Measurements from ENCODE around the gene EIF4G3. TPM values are rescaled to one million over a fixed set of nuclear protein-coding genes. Genes with fewer than 3 reads are reported as not detected.

EIF4G3 gene
- total and polyA plus RNA-seq, 9 of the 15 experiments (the other 6 are each of a cell fraction or from before 2014, with no cell fraction given) = 6.7 to 40.5 (median 32.1) TPM

- TF ChIP-seq E2F6 (IDR thresholded peaks at IDR 0.05; ENCODE audit: borderline replicate concordance in 1 of 2, extremely low read depth in 1 of 2, insufficient read depth in 1 of 2, insufficient read length in 1 of 2, low read depth in 1 of 2, low read length in 1 of 2, poor library complexity in 1 of 2, severe bottlenecking in 1 of 2) (peak; percentile 96 to 97), PRMT5 (CRISPR knock-in tag; IDR thresholded peaks at IDR 0.05) (no peak), PRPF4 (IDR thresholded peaks at IDR 0.05; ENCODE audit: insufficient read depth, low read depth, low read length, poor library complexity, severe bottlenecking) (no peak), ETV1 (tag; conservative IDR thresholded peaks at IDR 0.05; ENCODE audit: low read depth) (0 out of 2 replicates have a peak, but pooled peaks have one; percentile 35), FIP1L1 (IDR thresholded peaks at IDR 0.05; ENCODE audit: low read depth, low read length, poor library complexity, severe bottlenecking) (no peak), MAFF (IDR thresholded peaks at IDR 0.05; ENCODE audit: low read length) (no peak), DMBX1 (CRISPR knock-in tag; IDR thresholded peaks at IDR 0.05; ENCODE audit: borderline replicate concordance) (peak; percentile 52; the same call in 1 of the 2 replicates), RCOR1 (IDR thresholded peaks at IDR 0.05; ENCODE audit: borderline replicate concordance in 1 of 2, low read depth in 2 of 2, low read length in 2 of 2) (peak in 1 of 2 experiments; percentile 67; a peak in 2 of 4 replicates), ASH1L (IDR thresholded peaks at IDR 0.05; ENCODE audit: borderline replicate concordance, low read depth, partially characterized antibody) (no peak), HMG20A (CRISPR knock-in tag; conservative IDR thresholded peaks at IDR 0.05) (no peak), RBM17 (IDR thresholded peaks at IDR 0.05; ENCODE audit: borderline replicate concordance, low read depth, low read length) (no peak), ARID3B (CRISPR knock-in tag; IDR thresholded peaks at IDR 0.05; ENCODE audit: borderline replicate concordance) (peak; percentile 34; the same call in 1 of the 2 replicates), GABPB1 (CRISPR knock-in tag; IDR thresholded peaks at IDR 0.05) (0 out of 2 replicates have a peak, but pooled peaks have one; percentile 39), KLF13 (tag; IDR thresholded peaks at IDR 0.05; ENCODE audit: borderline replicate concordance, low read depth) (peak; percentile 36; the same call in 1 of the 2 replicates), BRD9 (IDR thresholded peaks at IDR 0.05; ENCODE audit: low read depth, partially characterized antibody) (peak; percentile 99), DACH1 (IDR thresholded peaks at IDR 0.05; ENCODE audit: partially characterized antibody) (no peak)
- TF ChIP-seq, protein P1, sequence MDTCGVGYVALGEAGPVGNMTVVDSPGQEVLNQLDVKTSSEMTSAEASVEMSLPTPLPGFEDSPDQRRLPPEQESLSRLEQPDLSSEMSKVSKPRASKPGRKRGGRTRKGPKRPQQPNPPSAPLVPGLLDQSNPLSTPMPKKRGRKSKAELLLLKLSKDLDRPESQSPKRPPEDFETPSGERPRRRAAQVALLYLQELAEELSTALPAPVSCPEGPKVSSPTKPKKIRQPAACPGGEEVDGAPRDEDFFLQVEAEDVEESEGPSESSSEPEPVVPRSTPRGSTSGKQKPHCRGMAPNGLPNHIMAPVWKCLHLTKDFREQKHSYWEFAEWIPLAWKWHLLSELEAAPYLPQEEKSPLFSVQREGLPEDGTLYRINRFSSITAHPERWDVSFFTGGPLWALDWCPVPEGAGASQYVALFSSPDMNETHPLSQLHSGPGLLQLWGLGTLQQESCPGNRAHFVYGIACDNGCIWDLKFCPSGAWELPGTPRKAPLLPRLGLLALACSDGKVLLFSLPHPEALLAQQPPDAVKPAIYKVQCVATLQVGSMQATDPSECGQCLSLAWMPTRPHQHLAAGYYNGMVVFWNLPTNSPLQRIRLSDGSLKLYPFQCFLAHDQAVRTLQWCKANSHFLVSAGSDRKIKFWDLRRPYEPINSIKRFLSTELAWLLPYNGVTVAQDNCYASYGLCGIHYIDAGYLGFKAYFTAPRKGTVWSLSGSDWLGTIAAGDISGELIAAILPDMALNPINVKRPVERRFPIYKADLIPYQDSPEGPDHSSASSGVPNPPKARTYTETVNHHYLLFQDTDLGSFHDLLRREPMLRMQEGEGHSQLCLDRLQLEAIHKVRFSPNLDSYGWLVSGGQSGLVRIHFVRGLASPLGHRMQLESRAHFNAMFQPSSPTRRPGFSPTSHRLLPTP (IDR thresholded peaks at IDR 0.05; ENCODE audit: borderline replicate concordance, extremely low read depth, insufficient read length) = no peak
- TF ChIP-seq, protein P2, sequence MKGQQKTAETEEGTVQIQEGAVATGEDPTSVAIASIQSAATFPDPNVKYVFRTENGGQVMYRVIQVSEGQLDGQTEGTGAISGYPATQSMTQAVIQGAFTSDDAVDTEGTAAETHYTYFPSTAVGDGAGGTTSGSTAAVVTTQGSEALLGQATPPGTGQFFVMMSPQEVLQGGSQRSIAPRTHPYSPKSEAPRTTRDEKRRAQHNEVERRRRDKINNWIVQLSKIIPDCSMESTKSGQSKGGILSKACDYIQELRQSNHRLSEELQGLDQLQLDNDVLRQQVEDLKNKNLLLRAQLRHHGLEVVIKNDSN (CRISPR knock-in tag; IDR thresholded peaks at IDR 0.05) = no peak
These were observed at the start of gene EIF4G3 (continued) for GRCh38 chr1:21176586-21177555.

All from K562 (cell line).